Measurements from ENCODE around the gene WDR83. TPM values are rescaled to one million over a fixed set of nuclear protein-coding genes. Genes with fewer than 3 reads are reported as not detected.

WDR83 gene
- total RNA-seq, 1 donor from 2014 or later = 13.2 TPM

GRCh38 chr19:12703046-12703445, 36.4 kb downstream of the WDR83 start:
- peaks cover 43% of the 10 kb centered on the region for H3K36me3 Mint-ChIP-seq (ENCODE audit: low read depth, unreplicated experiment)

GRCh38 chr19:12705169-12705568, 38.6 kb downstream of the WDR83 start:
- Mint-ChIP-seq H3K27ac (ENCODE audit: unreplicated experiment) (no peak overlapping the region), H3K27me3 (ENCODE audit: unreplicated experiment) (peaks cover 14% of the 10 kb centered on the region), H3K4me3 (ENCODE audit: unreplicated experiment) (peak overlapping the region; percentile 42), H3K36me3 (ENCODE audit: low read depth, unreplicated experiment) (peaks cover 38% of the 10 kb centered on the region), H3K9me3 (ENCODE audit: unreplicated experiment) (no peaks in the 10 kb centered on the region), H3K4me1 (ENCODE audit: unreplicated experiment) (no peaks in the 10 kb centered on the region)
- no peak for DNase-seq (ENCODE audit: low spot score)
- no peak for TF ChIP-seq CTCF (IDR thresholded peaks at IDR 0.05; ENCODE audit: unreplicated experiment)

More at GRCh38 chr19:12703046-12703445, 36.4 kb downstream of the WDR83 start:
- peak overlapping the region; percentile 86 for H3K27ac Mint-ChIP-seq (ENCODE audit: unreplicated experiment)
- H3K27me3 Mint-ChIP-seq (ENCODE audit: unreplicated experiment) = peaks cover 19% of the 10 kb centered on the region
- no peaks in the 10 kb centered on the region for H3K9me3 Mint-ChIP-seq (ENCODE audit: unreplicated experiment)
- TF ChIP-seq CTCF (IDR thresholded peaks at IDR 0.05; ENCODE audit: unreplicated experiment) = no peak
- H3K4me3 Mint-ChIP-seq (ENCODE audit: unreplicated experiment) = peak overlapping the region; percentile 82
- no peak for DNase-seq (ENCODE audit: low spot score)
- H3K4me1 Mint-ChIP-seq (ENCODE audit: unreplicated experiment) = peaks cover 2% of the 10 kb centered on the region

- TF ChIP-seq CTCF (IDR thresholded peaks at IDR 0.05; ENCODE audit: unreplicated experiment) = no peak
- peaks cover 37% of the 10 kb centered on the region for H3K36me3 Mint-ChIP-seq (ENCODE audit: low read depth, unreplicated experiment)
These were observed 39.2 kb downstream of the WDR83 start for GRCh38 chr19:12705654-12706331.

GRCh38 chr19:12706332-12706718, 39.7 kb downstream of the WDR83 start:
- Mint-ChIP-seq H3K4me3 (ENCODE audit: unreplicated experiment) (peak overlapping the region; percentile 42), H3K36me3 (ENCODE audit: low read depth, unreplicated experiment) (peaks cover 34% of the 10 kb centered on the region), H3K9me3 (ENCODE audit: unreplicated experiment) (no peaks in the 10 kb centered on the region), H3K4me1 (ENCODE audit: unreplicated experiment) (no peaks in the 10 kb centered on the region), H3K27ac (ENCODE audit: unreplicated experiment) (no peak overlapping the region), H3K27me3 (ENCODE audit: unreplicated experiment) (peaks cover 14% of the 10 kb centered on the region)
- TF ChIP-seq CTCF (IDR thresholded peaks at IDR 0.05; ENCODE audit: unreplicated experiment) = no peak
- DNase-seq (ENCODE audit: low spot score) = no peak

More at GRCh38 chr19:12705654-12706331, 39.2 kb downstream of the WDR83 start:
- DNase-seq (ENCODE audit: low spot score) = no peak
- Mint-ChIP-seq H3K27me3 (ENCODE audit: unreplicated experiment) (peaks cover 14% of the 10 kb centered on the region), H3K27ac (ENCODE audit: unreplicated experiment) (no peak overlapping the region), H3K4me1 (ENCODE audit: unreplicated experiment) (no peaks in the 10 kb centered on the region), H3K4me3 (ENCODE audit: unreplicated experiment) (peak overlapping the region; percentile 42), H3K9me3 (ENCODE audit: unreplicated experiment) (no peaks in the 10 kb centered on the region)

GRCh38 chr19:12708641-12709040, 42.0 kb downstream of the WDR83 start:
- no peak for DNase-seq (ENCODE audit: low spot score)
- Mint-ChIP-seq H3K9me3 (ENCODE audit: unreplicated experiment) (no peaks in the 10 kb centered on the region), H3K36me3 (ENCODE audit: low read depth, unreplicated experiment) (peaks cover 30% of the 10 kb centered on the region), H3K4me1 (ENCODE audit: unreplicated experiment) (no peaks in the 10 kb centered on the region), H3K27ac (ENCODE audit: unreplicated experiment) (no peak overlapping the region), H3K4me3 (ENCODE audit: unreplicated experiment) (no peak overlapping the region), H3K27me3 (ENCODE audit: unreplicated experiment) (peaks cover 6% of the 10 kb centered on the region)
- no peak for TF ChIP-seq CTCF (IDR thresholded peaks at IDR 0.05; ENCODE audit: unreplicated experiment)
